PFSK-1 (cell line): ENCODE measurements around the gene CCDC9B.

Experiments
- FOXP2 ChIP-seq: optimal IDR thresholded peaks from 2 replicates; pipeline ENCODE3; 2011; ENCODE audit warnings: borderline replicate concordance, control low read depth, inconsistent platforms; ENCODE audit not compliant: insufficient read depth; ENCODE audit errors: extremely low read length, extremely low read depth
- POLR2AphosphoS5 ChIP-seq: IDR thresholded peaks from 2 replicates; pipeline ENCODE4 v1.6.1; 2012; ENCODE audit warnings: low read depth, mild to moderate bottlenecking, control low read depth, low read length, moderate library complexity
- SIN3A ChIP-seq: IDR thresholded peaks from 2 replicates; pipeline ENCODE4 v1.6.1; 2012; ENCODE audit warnings: mild to moderate bottlenecking, low read length, moderate library complexity, borderline replicate concordance; ENCODE audit not compliant: insufficient read depth
- TAF1 ChIP-seq: IDR thresholded peaks from 2 replicates; pipeline ENCODE4 v1.6.1; 2012; ENCODE audit warnings: low read length, control low read depth, borderline replicate concordance; ENCODE audit not compliant: insufficient read depth
- TF ChIP-seq, protein P1 (sequence below), 2 experiments: IDR thresholded peaks; 2 replicates each; pipeline versions ENCODE4 v1.6.1 to v1.8.0; 2011 to 2012; ENCODE audit warnings: low read depth in 2 of 2, low read length in 2 of 2, control low read depth in 1 of 2, inconsistent platforms in 1 of 2, mild to moderate bottlenecking in 1 of 2, moderate library complexity in 1 of 2; ENCODE audit not compliant: insufficient read depth in 1 of 2

Gene CCDC9B

DNA sequence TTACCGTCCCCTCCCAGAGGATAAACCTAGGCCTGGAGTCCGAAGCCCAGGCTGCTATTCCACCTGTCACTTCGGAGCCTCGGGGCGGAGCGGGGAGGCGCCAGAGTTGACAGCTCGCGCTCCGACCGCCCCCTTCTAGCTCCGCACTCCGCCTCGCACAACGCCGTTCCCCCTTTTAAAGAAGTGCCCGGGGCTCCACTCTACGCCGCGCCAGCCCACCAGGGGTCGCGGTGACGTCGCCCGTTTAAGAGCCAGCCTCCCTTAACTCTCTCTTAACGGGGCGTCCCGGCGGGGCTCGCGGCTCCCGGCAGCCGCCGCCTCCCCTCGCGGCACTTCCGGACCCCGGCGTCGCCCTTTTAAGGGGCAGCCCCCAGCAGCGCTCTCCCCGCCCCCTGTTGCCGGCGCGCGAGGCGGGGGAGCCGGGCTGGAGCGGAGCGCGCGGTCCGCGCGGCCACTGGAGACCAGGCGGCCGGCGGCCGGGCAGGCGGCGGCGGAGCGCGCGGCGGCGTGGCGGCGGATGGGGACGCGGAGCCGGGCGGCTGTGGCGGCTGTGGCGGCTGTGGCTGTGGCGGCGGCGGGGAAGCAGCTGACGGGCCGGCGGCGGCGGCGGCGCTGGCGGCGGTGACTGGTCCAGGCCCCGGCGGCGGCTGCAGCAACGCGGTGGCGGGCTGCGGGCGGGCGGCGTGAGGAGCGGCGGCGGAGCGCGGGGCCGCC, 17.3 kb downstream of the CCDC9B start, which contains the start of gene INAFM2:
TSS of gene INAFM2 (plus strand) at position 454 of the 714 bp plus-strand sequence. CDS start 364 bp downstream, outside the sequence.
- peak; percentile 63; the same call in 1 of the 2 replicates for TF ChIP-seq SIN3A
- TF ChIP-seq, protein P1, sequence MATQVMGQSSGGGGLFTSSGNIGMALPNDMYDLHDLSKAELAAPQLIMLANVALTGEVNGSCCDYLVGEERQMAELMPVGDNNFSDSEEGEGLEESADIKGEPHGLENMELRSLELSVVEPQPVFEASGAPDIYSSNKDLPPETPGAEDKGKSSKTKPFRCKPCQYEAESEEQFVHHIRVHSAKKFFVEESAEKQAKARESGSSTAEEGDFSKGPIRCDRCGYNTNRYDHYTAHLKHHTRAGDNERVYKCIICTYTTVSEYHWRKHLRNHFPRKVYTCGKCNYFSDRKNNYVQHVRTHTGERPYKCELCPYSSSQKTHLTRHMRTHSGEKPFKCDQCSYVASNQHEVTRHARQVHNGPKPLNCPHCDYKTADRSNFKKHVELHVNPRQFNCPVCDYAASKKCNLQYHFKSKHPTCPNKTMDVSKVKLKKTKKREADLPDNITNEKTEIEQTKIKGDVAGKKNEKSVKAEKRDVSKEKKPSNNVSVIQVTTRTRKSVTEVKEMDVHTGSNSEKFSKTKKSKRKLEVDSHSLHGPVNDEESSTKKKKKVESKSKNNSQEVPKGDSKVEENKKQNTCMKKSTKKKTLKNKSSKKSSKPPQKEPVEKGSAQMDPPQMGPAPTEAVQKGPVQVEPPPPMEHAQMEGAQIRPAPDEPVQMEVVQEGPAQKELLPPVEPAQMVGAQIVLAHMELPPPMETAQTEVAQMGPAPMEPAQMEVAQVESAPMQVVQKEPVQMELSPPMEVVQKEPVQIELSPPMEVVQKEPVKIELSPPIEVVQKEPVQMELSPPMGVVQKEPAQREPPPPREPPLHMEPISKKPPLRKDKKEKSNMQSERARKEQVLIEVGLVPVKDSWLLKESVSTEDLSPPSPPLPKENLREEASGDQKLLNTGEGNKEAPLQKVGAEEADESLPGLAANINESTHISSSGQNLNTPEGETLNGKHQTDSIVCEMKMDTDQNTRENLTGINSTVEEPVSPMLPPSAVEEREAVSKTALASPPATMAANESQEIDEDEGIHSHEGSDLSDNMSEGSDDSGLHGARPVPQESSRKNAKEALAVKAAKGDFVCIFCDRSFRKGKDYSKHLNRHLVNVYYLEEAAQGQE (IDR thresholded peaks at IDR 0.05; ENCODE audit: insufficient read depth in 1 of 2, low read depth in 2 of 2, low read length in 2 of 2) = 0 out of 4 replicates have a peak, but pooled peaks of 1 of the 2 experiments have one; percentile 8
- peak; percentile 52 for TF ChIP-seq FOXP2
- TF ChIP-seq TAF1 = no peak

DNA sequence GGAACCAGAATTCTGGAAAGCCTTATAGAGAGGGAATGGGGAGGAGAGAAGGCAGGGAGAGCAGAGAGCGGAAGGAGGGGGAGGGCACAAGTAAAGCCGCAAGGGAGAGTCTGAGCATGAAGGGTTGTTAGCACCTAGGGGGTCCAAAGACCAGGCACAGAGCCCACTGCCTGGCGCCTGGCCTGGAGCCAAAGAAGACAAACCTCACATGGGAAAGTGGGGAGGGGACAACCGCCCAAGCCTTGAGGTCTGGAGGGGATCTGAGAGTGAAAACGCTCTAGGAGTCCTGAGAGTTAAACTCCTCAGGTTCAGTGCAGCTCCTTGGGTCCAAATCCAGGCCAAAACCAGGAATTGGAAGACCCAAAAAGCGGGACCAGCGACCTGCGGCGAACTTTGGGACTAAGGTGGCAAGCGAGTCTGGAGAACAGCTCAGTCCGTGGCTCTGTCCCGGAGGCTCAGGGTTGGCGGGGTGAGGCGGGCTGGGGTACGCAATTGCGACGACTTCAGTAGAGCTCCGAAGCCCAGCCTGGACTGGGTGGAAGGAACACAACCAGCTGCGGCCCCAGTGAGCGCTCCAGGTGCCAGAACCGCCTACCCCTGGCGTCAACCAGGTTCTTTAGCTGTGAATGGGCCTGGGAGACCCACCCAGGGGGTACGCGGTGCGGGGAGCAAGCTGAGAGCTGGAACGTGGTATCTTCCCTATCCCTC, 18.1 kb downstream of the CCDC9B start:
- TF ChIP-seq SIN3A = no peak
- no peak for TF ChIP-seq POLR2AphosphoS5
- no peak for TF ChIP-seq FOXP2
- TF ChIP-seq, protein P1 (IDR thresholded peaks at IDR 0.05; ENCODE audit: insufficient read depth in 1 of 2, low read depth in 2 of 2, low read length in 2 of 2) = no peak
- no peak for TF ChIP-seq TAF1

DNA sequence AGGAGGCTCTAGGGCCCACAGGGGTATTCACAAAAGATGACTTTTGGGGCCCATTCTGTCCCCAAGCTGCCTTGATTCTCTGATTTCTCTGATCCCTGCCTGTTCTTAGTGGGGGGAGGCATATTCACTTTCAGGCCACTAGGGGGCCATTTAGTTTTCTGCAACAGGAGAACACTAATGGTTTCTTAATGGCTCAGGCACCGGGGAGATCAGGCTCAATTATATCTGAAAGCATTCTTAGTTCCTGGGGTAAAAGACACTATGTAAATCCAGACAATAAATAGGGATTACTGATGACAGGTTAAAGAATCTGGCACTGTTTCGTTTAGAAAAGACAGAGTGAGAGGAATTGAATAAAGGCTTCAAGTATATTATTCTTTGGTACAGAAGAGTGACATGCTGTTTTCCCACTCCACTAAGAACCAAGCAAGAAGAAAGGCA, 19.8 kb downstream of the CCDC9B start:
- no peak for TF ChIP-seq POLR2AphosphoS5
- no peak for TF ChIP-seq SIN3A
- TF ChIP-seq, protein P1 (IDR thresholded peaks at IDR 0.05; ENCODE audit: insufficient read depth in 1 of 2, low read depth in 2 of 2, low read length in 2 of 2) = no peak
- TF ChIP-seq TAF1 = no peak
- TF ChIP-seq FOXP2 = no peak

DNA sequence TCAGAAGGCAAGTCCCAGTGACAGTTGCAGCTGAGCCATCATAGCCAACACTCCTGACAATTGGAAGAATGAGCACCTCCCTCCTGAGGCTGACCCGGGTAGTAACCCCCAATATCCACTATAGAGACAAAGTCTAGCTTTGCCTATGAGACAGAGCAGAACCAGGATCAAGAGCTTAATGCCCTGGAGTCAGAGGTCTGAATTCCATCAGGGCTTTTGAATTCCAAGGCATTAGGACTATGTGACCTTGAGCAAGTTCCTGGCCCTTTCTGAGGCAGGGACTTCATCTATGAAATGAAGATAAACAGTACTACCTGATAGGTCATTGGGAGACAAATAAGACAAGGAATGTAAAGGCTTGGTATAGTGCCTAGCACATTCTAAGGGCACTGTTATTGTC, 20.3 kb downstream of the CCDC9B start:
- no peak for TF ChIP-seq FOXP2
- no peak for TF ChIP-seq POLR2AphosphoS5
- TF ChIP-seq TAF1 = no peak
- TF ChIP-seq SIN3A = no peak
- TF ChIP-seq, protein P1 (IDR thresholded peaks at IDR 0.05; ENCODE audit: insufficient read depth in 1 of 2, low read depth in 2 of 2, low read length in 2 of 2) = no peak
